Activated CD8-positive, alpha-beta T cell treated with anti-CD3 and anti-CD28 coated beads for 36 hours (primary cell): ENCODE data around the gene PXYLP1. TPM values are rescaled to one million over a fixed set of nuclear protein-coding genes. Genes with fewer than 3 reads are reported as not detected.

Source experiments
- ATAC-seq: fragments of 200-7000 bp; cut with Tn5 transposase; one replicate; pipeline ENCODE4 v1.10.0; 2021; ENCODE audit warnings: mild to moderate bottlenecking, moderate library complexity
- CTCF ChIA-PET: fragments of 350-600 bp; sonication (Branson Sonifier 250); formaldehyde crosslinking; loops from one replicate; lab custom pipeline; 2021; ENCODE audit warnings: antibody characterized with exemption; lab: Charles Lee
- POLR2A ChIA-PET: fragments of 350-600 bp; sonication (Branson Sonifier 250); formaldehyde crosslinking; loops from one replicate; lab custom pipeline; 2021; ENCODE audit warnings: antibody characterized with exemption; lab: Charles Lee
- DNase-seq: peaks from one replicate; pipeline ENCODE4 v3.0.0-alpha.2; 2020
- H3K27ac Mint-ChIP-seq: one replicate; pipeline ENCODE4 v1.8.0; 2021; ENCODE audit warnings: mild to moderate bottlenecking, mixed read lengths
- H3K27me3 Mint-ChIP-seq: one replicate; pipeline ENCODE4 v1.8.0; 2021; ENCODE audit warnings: mixed read lengths
- H3K36me3 Mint-ChIP-seq: one replicate; pipeline ENCODE4 v1.8.0; 2021; ENCODE audit warnings: low read depth, mixed read lengths
- H3K4me1 Mint-ChIP-seq: one replicate; pipeline ENCODE4 v1.8.0; 2021; ENCODE audit warnings: low read depth, mixed read lengths
- H3K4me3 Mint-ChIP-seq: one replicate; pipeline ENCODE4 v1.8.0; 2021; ENCODE audit warnings: mild to moderate bottlenecking, moderate library complexity, mixed read lengths
- H3K9me3 Mint-ChIP-seq: one replicate; pipeline ENCODE4 v1.8.0; 2021; ENCODE audit warnings: mixed read lengths
- intact Hi-C: fragments of 100-400 bp; cut with micrococcal nuclease; formaldehyde crosslinking; loops from one replicate; pipeline ENCODE4 v1.10.0; 2022
- total RNA-seq, 2 experiments: library from RNA; stranded (reverse); gene quantifications; one replicate each; pipeline ENCODE4 v1.2.3, GENCODE V29; 2021
- TF ChIP-seq, protein P1 (sequence below): fragments of 200-600 bp; IDR thresholded peaks from one replicate; pipeline ENCODE4 v1.8.0; 2022; ENCODE audit warnings: antibody characterized with exemption, mild to moderate bottlenecking

The PXYLP1 gene
- total RNA-seq, 2 experiments from 2014 or later = 14.9 to 17.2 TPM

DNA sequence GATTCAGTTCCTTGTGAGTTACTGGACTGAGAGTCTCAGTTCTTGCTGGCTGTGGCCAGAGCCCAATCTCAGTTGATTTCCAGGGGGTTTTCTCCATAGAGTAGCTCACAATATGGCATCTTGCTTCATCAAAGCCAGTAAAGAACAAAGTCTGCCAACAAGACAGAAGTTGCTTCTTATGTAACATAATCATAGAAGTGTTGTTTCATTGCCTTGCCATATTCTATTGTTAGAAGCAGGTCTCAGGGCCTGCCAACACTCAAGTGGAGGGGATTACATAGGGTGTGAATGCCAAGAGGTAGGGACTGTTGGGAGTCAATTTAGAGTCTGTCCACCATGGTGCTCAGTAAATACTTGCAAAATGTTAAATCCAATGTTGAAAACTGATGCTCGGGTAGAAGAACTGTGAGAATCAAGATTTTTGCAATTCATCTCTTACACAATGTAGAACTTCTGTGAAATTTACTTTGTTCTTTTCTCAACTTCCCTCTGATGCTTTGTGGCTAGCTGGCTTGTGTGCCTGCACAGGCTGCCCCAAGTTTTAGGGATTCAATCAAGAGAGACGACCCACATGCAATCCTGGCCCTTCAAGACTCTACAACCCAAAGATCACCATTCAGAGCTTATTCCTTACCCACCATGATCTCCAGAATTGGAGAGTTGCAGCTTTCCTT is 13.3 kb upstream of the PXYLP1 start:
- Mint-ChIP-seq H3K4me1 (no peaks in the 10 kb centered on the region), H3K27ac (no peak overlapping the region), H3K27me3 (no peaks in the 10 kb centered on the region), H3K4me3 (no peak overlapping the region), H3K36me3 (no peaks in the 10 kb centered on the region), H3K9me3 (peaks cover 3% of the 10 kb centered on the region)
- intact Hi-C loops = no loop called here
- TF ChIP-seq, protein P1, sequence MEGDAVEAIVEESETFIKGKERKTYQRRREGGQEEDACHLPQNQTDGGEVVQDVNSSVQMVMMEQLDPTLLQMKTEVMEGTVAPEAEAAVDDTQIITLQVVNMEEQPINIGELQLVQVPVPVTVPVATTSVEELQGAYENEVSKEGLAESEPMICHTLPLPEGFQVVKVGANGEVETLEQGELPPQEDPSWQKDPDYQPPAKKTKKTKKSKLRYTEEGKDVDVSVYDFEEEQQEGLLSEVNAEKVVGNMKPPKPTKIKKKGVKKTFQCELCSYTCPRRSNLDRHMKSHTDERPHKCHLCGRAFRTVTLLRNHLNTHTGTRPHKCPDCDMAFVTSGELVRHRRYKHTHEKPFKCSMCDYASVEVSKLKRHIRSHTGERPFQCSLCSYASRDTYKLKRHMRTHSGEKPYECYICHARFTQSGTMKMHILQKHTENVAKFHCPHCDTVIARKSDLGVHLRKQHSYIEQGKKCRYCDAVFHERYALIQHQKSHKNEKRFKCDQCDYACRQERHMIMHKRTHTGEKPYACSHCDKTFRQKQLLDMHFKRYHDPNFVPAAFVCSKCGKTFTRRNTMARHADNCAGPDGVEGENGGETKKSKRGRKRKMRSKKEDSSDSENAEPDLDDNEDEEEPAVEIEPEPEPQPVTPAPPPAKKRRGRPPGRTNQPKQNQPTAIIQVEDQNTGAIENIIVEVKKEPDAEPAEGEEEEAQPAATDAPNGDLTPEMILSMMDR = no peak
- DNase-seq (no peak), ATAC-seq (no peak)
- ChIA-PET POLR2A (no interaction called here), CTCF (interaction anchor here (1.1 to 1.6 kb wide), 2 partner anchors 12 to 13 kb away, joined by 4 to 6 read pairs; partner anchors contain the start of gene PXYLP1)

DNA sequence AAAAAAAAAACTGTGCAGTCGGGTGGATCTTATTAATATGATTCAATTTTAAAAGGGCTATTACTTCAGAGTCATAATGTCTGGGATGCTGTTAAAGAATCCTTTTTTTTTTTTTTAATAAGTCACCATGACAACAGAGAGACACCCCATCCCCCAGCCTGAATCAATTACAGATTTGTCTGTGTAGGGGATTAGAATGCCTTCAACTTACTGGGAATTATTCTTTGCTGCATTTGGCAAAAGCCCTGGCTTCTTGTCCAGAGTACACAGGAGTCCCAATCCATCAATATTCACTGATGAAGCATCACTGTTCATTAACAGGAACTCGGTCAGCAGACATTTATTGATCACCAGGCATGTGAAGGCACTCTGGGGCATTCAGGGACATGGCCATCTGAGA is 12.7 kb upstream of the PXYLP1 start:
- H3K4me1 Mint-ChIP-seq = no peaks in the 10 kb centered on the region
- TF ChIP-seq, protein P1 = no peak
- ChIA-PET CTCF (no interaction called here), POLR2A (interaction anchor here (1.2 kb wide), 1 partner anchor 147 kb away, joined by 3 read pairs; no protein-coding TSS in a partner anchor)
- no peaks in the 10 kb centered on the region for H3K27me3 Mint-ChIP-seq
- H3K36me3 Mint-ChIP-seq = no peaks in the 10 kb centered on the region
- peaks cover 8% of the 10 kb centered on the region for H3K9me3 Mint-ChIP-seq
- H3K27ac Mint-ChIP-seq = no peak overlapping the region
- intact Hi-C loops = no loop called here
- no peak for ATAC-seq
- DNase-seq = no peak
- no peak overlapping the region for H3K4me3 Mint-ChIP-seq

DNA sequence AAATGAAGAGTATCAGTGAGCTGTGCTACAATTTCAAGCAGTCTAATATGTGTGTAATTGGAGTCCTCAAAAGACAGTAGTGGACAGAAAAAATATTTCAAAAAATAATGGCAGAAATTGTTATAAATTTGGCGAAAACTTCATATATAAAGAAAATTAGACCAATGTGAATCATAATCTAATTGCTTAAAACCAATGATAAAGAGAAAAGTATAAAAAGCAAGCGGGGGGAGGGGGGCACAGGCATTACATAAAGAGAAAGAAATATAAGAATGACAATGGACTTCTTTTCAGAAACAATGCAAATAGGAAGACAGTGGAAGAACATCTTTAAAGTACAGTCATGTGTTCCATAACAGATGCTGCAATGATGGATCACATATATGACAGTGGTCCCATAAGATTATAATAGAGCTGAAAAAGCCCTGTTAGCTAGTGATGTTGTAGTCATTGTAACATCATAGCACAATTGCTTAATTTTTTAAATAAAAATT is 7.9 kb upstream of the PXYLP1 start:
- ATAC-seq (no peak), DNase-seq (no peak)
- intact Hi-C loops = no loop called here
- Mint-ChIP-seq H3K4me1 (no peaks in the 10 kb centered on the region), H3K4me3 (no peak overlapping the region), H3K27ac (no peak overlapping the region), H3K36me3 (no peaks in the 10 kb centered on the region), H3K9me3 (peaks cover 12% of the 10 kb centered on the region), H3K27me3 (no peaks in the 10 kb centered on the region)
- POLR2A ChIA-PET = no interaction called here
- CTCF ChIA-PET = interaction anchor here (0.7 to 1.0 kb wide), 2 partner anchors 8 to 32 kb away, joined by 3 to 4 read pairs; no protein-coding TSS in a partner anchor
- TF ChIP-seq, protein P1 = no peak

DNA sequence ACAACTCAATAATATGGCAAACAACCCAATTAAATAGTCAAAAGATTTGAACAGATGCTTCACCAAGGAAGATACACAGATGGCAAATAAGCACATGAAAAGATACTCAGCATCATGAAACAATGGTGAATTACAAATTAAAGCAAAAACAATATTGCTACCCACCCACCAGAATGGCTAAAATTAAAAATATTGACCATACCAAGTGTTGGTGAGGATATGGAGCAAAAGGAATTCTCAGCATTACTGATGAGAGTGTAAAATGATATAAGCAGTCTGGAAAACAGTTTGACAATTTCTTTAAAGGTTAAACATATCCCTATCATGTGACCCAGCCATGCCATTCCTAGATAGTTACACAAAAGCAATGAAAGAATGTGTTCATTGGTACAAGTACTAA is 5.7 kb upstream of the PXYLP1 start:
- no peak overlapping the region for H3K4me3 Mint-ChIP-seq
- intact Hi-C loops = no loop called here
- TF ChIP-seq, protein P1 = no peak
- H3K4me1 Mint-ChIP-seq = peaks cover 11% of the 10 kb centered on the region
- peaks cover 12% of the 10 kb centered on the region for H3K9me3 Mint-ChIP-seq
- no peak overlapping the region for H3K27ac Mint-ChIP-seq
- DNase-seq (no peak), ATAC-seq (no peak)
- no peaks in the 10 kb centered on the region for H3K36me3 Mint-ChIP-seq
- POLR2A ChIA-PET = no interaction called here
- H3K27me3 Mint-ChIP-seq = no peaks in the 10 kb centered on the region
- CTCF ChIA-PET = no interaction called here

DNA sequence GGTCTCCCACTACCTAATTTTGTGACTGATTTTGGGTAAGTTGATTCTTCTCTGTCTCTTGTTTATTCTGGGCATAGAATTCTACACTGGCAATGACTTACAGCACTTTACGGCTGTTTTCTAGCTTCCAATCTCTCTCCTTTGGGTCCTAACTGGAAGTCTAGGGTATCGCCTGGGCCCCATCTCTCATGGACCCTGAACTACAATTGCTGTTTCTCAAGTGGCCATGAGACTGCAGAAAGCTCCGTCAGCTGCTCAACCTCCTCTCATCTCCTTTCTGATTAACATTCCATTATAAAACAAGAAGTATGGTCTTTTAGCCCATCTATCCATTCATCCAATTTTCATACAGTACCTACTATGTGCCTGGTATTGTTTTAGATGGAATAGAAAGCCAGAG is 4.4 kb upstream of the PXYLP1 start:
- ChIA-PET POLR2A (no interaction called here), CTCF (interaction anchor here (1.2 kb wide), 1 partner anchor 17 kb away, joined by 3 read pairs; no protein-coding TSS in a partner anchor)
- DNase-seq (no peak), ATAC-seq (no peak)
- Mint-ChIP-seq H3K27me3 (no peaks in the 10 kb centered on the region), H3K9me3 (peaks cover 12% of the 10 kb centered on the region), H3K27ac (no peak overlapping the region), H3K4me3 (no peak overlapping the region), H3K36me3 (no peaks in the 10 kb centered on the region), H3K4me1 (peaks cover 11% of the 10 kb centered on the region)
- TF ChIP-seq, protein P1 = no peak
- intact Hi-C loops = no loop called here
